IMR-90 (cell line): ENCODE results near the gene PRKN. TPM values are rescaled to one million over a fixed set of nuclear protein-coding genes. Genes with fewer than 3 reads are reported as not detected.

ENCODE experiments used
- ATAC-seq: fragments of 200-7000 bp; cut with Tn5 transposase; 2 replicates; pipeline ENCODE4 v1.9.1; 2020; ENCODE audit warnings: low read depth, mild to moderate bottlenecking, moderate library complexity
- BruUV-seq: library from RNA; stranded (reverse); fragments of 400-500 nt; replicated peaks from 2 replicates; lab custom pipeline; 2021; lab: Mats Ljungman, UMichigan
- CTCF ChIA-PET: fragments of 300-600 bp; formaldehyde crosslinking; extraction: SDS; loops from one replicate; lab custom pipeline; 2021; ENCODE audit warnings: antibody characterized with exemption; lab: Yijun Ruan, JAX
- POLR2A ChIA-PET: fragments of 300-600 bp; sonication (Branson Sonifier 250); formaldehyde crosslinking; loops from one replicate; lab custom pipeline; 2022; ENCODE audit warnings: antibody characterized with exemption; ENCODE audit not compliant: unreplicated experiment; lab: Charles Lee
- DNase-seq: peaks from one replicate; pipeline ENCODE4 v3.0.0; 2013
- H2AFZ ChIP-seq: replicated peaks from 2 replicates; pipeline ENCODE3; 2013; ENCODE audit warnings: low read length, mild to moderate bottlenecking; ENCODE audit not compliant: poor library complexity
- H2AK5ac ChIP-seq: 2 replicates; pipeline ENCODE4 v1.6.1; 2013; ENCODE audit warnings: low read depth, low read length, inconsistent platforms
- H2AK9ac ChIP-seq: replicated peaks from 2 replicates; pipeline ENCODE3; 2013; ENCODE audit warnings: mild to moderate bottlenecking, low read depth, low read length, moderate library complexity; ENCODE audit not compliant: poor library complexity
- H2BK120ac ChIP-seq: 2 replicates; pipeline ENCODE4 v1.6.1; 2013; ENCODE audit warnings: low read depth, low read length, inconsistent platforms
- H2BK15ac ChIP-seq: 3 replicates; pipeline ENCODE4 v1.6.1; 2013; ENCODE audit warnings: low read depth, low read length, inconsistent platforms
- H2BK20ac ChIP-seq: 2 replicates; pipeline ENCODE4 v1.6.1; 2013; ENCODE audit warnings: low read depth, mild to moderate bottlenecking, inconsistent platforms, low read length, moderate library complexity
- H2BK5ac ChIP-seq: 2 replicates; pipeline ENCODE4 v1.6.1; 2013; ENCODE audit warnings: mild to moderate bottlenecking, low read depth, low read length, inconsistent platforms; ENCODE audit not compliant: poor library complexity, severe bottlenecking
- H3K14ac ChIP-seq: replicated peaks from 2 replicates; pipeline ENCODE4 v1.6.1; 2013; ENCODE audit warnings: low read depth, low read length, inconsistent platforms
- H3K18ac ChIP-seq: 2 replicates; pipeline ENCODE4 v1.6.1; 2013; ENCODE audit warnings: low read depth, low read length, control low read depth
- H3K23ac ChIP-seq: 2 replicates; pipeline ENCODE4 v1.6.1; 2013; ENCODE audit warnings: low read depth, low read length, inconsistent platforms
- H3K27ac ChIP-seq: 2 replicates; pipeline ENCODE4 v1.5.1; 2013; ENCODE audit warnings: mild to moderate bottlenecking, control low read depth, low read length; ENCODE audit not compliant: insufficient read depth
- H3K27me3 ChIP-seq: 2 replicates; pipeline ENCODE4 v1.6.1; 2013; ENCODE audit warnings: low read length; ENCODE audit not compliant: control insufficient read depth, insufficient read depth
- H3K36me3 ChIP-seq: 2 replicates; pipeline ENCODE4 v1.6.1; 2013; ENCODE audit warnings: low read length, mixed read lengths; ENCODE audit not compliant: control insufficient read depth, insufficient read depth
- H3K4ac ChIP-seq: 2 replicates; pipeline ENCODE4 v1.6.1; 2013; ENCODE audit warnings: low read depth, low read length, inconsistent platforms
- H3K4me1 ChIP-seq: 2 replicates; pipeline ENCODE4 v1.6.1; 2013; ENCODE audit warnings: low read length, mixed read lengths; ENCODE audit not compliant: control insufficient read depth, insufficient read depth
- H3K4me2 ChIP-seq: 2 replicates; pipeline ENCODE4 v1.6.1; 2013; ENCODE audit warnings: low read depth, mild to moderate bottlenecking, control low read depth, low read length, moderate library complexity
- H3K4me3 ChIP-seq: 2 replicates; pipeline ENCODE4 v1.5.1; 2013; ENCODE audit warnings: low read depth, mild to moderate bottlenecking, control low read depth, low read length, moderate library complexity; ENCODE audit not compliant: insufficient read depth
- H3K56ac ChIP-seq: 2 replicates; pipeline ENCODE4 v1.6.1; 2013; ENCODE audit warnings: low read length, inconsistent platforms; ENCODE audit not compliant: insufficient read depth; ENCODE audit errors: extremely low read depth
- H3K79me1 ChIP-seq, 2 experiments: 2 replicates each; pipeline ENCODE4 v1.6.1; 2013; ENCODE audit warnings: low read length in 2 of 2, inconsistent platforms in 1 of 2, low read depth in 1 of 2
- H3K9ac ChIP-seq: 2 replicates; pipeline ENCODE4 v1.6.1; 2013; ENCODE audit warnings: low read depth, low read length, control low read depth
- H3K9me1 ChIP-seq: 2 replicates; pipeline ENCODE4 v1.6.1; 2013; ENCODE audit warnings: low read length, inconsistent platforms; ENCODE audit not compliant: insufficient read depth
- H3K9me3 ChIP-seq: 2 replicates; pipeline ENCODE4 v1.6.1; 2013; ENCODE audit warnings: low read length; ENCODE audit not compliant: control insufficient read depth, insufficient read depth
- H4K20me1 ChIP-seq: 2 replicates; pipeline ENCODE4 v1.6.1; 2013; ENCODE audit warnings: low read length, inconsistent platforms; ENCODE audit not compliant: insufficient read depth
- H4K5ac ChIP-seq: 2 replicates; pipeline ENCODE4 v1.6.1; 2013; ENCODE audit warnings: mild to moderate bottlenecking, low read depth, low read length, control low read depth
- H4K8ac ChIP-seq, 2 experiments: 2 replicates each; pipeline ENCODE4 v1.6.1; 2013; ENCODE audit warnings: low read depth in 2 of 2, low read length in 2 of 2, control low read depth in 1 of 2, inconsistent platforms in 1 of 2
- H4K91ac ChIP-seq: 2 replicates; pipeline ENCODE4 v1.6.1; 2013; ENCODE audit warnings: low read depth, low read length, inconsistent platforms; ENCODE audit not compliant: insufficient read depth
- BHLHE40 ChIP-seq: fragments of 150-350 bp; IDR thresholded peaks from 2 replicates; pipeline ENCODE4 v1.6.1; 2016; ENCODE audit warnings: mild to moderate bottlenecking, low read depth, low read length
- CEBPB ChIP-seq: IDR thresholded peaks from 2 replicates; pipeline ENCODE4 v1.6.1; 2012; ENCODE audit warnings: low read depth, low read length, improper control_type of control experiment
- FOS ChIP-seq: fragments of 150-350 bp; IDR thresholded peaks from 2 replicates; pipeline ENCODE4 v1.6.1; 2016; ENCODE audit warnings: low read depth, low read length
- MAFK ChIP-seq: IDR thresholded peaks from 2 replicates; pipeline ENCODE4 v1.6.1; 2012; ENCODE audit warnings: low read depth, low read length, improper control_type of control experiment
- MAZ ChIP-seq: IDR thresholded peaks from 2 replicates; pipeline ENCODE4 v1.6.1; 2012; ENCODE audit warnings: low read depth, mild to moderate bottlenecking, low read length, improper control_type of control experiment, moderate library complexity, borderline replicate concordance
- MXI1 ChIP-seq: IDR thresholded peaks from 2 replicates; pipeline ENCODE4 v1.6.1; 2012; ENCODE audit warnings: low read depth, mild to moderate bottlenecking, low read length, moderate library complexity, borderline replicate concordance
- NFE2L2 ChIP-seq: fragments of 150-350 bp; IDR thresholded peaks from 2 replicates; pipeline ENCODE4 v1.6.1; 2016; ENCODE audit warnings: low read depth, mild to moderate bottlenecking, low read length
- POLR2A ChIP-seq: IDR thresholded peaks from 2 replicates; pipeline ENCODE4 v1.6.1; 2012; ENCODE audit warnings: mild to moderate bottlenecking, low read depth, low read length
- RCOR1 ChIP-seq: IDR thresholded peaks from 2 replicates; pipeline ENCODE4 v1.6.1; 2012; ENCODE audit warnings: mild to moderate bottlenecking, low read length, improper control_type of control experiment; ENCODE audit not compliant: insufficient replicate concordance
- SMC3 ChIP-seq: fragments of 150-350 bp; IDR thresholded peaks from 2 replicates; pipeline ENCODE4 v1.6.1; 2016; ENCODE audit warnings: low read depth, mild to moderate bottlenecking, antibody characterized with exemption, low read length, moderate library complexity
- WGBS, 2 experiments: methylation state at CpG; one replicate each; pipeline versions ENCODE4 v1.1.5 to v1.1.7; 2013; ENCODE audit warnings: missing lambda C conversion rate in 2 of 2; ENCODE audit not compliant: insufficient read length in 1 of 2; ENCODE audit errors: extremely low coverage in 2 of 2; 5-methylcytosine and 5-hydroxymethylcytosine counted together
- dilution Hi-C: fragments of 300-500 bp; cut with HindIII; formaldehyde crosslinking; loops from one replicate; pipeline ENCODE4 v1.14.3; 2018; ENCODE audit warnings: low sequenced_read_pairs; ENCODE audit not compliant: unreplicated experiment
- in situ Hi-C: fragments of 300-500 bp; cut with MboI; formaldehyde crosslinking; loops from 3 replicates; pipeline ENCODE4 v1.14.3; 2019; ENCODE audit warnings: low sequenced_read_pairs, inconsistent platforms, mixed read lengths
- intact Hi-C: fragments of 100-400 bp; cut with micrococcal nuclease; formaldehyde crosslinking; loops from 2 replicates; pipeline ENCODE4 v1.10.0; 2022
- polyA plus RNA-seq, 3 experiments: library from polyadenylated mRNA; depleted of rRNA; stranded (reverse); fragments of >200 nt; gene quantifications; 2 replicates each; pipeline ENCODE4 v1.2.3, GENCODE V29; 2012; ENCODE audit warnings: low replicate concordance in 1 of 3
- total RNA-seq: library from RNA; depleted of rRNA; stranded (reverse); fragments of >200 nt; gene quantifications from 2 replicates; pipeline ENCODE4 v1.2.3, GENCODE V29; 2012
- TF ChIP-seq, protein P1 (sequence below): fragments of 150-350 bp; IDR thresholded peaks from 2 replicates; pipeline ENCODE4 v1.6.1; 2017; ENCODE audit warnings: mild to moderate bottlenecking, antibody characterized with exemption, low read length, low read depth

PRKN gene
- total and polyA plus RNA-seq, 2 of the 4 experiments (the other 2 are of a cell fraction) = 0.15 to 0.18 TPM

DNA sequence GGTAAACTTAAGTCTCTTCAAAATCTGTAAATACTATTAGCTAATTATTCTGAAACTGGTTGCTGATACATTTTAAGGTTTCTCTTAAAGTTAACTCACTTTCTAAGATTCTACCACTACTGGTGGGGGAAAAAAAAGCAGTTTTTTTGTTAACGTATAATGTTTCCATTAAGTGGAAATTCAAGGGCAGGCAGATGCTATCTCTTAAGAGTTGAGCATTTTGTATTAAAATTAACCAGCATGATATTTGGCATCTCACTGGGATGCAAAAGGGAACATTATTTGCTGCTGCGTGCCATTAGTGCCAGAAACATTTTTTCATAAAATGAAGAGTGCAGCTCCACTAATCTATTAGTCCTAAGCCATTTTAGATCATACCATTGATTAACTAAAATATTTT is 246.2 kb downstream of the PRKN start:
- H3K36me3 ChIP-seq = no peaks in the 10 kb centered on the region
- TF ChIP-seq, protein P1, sequence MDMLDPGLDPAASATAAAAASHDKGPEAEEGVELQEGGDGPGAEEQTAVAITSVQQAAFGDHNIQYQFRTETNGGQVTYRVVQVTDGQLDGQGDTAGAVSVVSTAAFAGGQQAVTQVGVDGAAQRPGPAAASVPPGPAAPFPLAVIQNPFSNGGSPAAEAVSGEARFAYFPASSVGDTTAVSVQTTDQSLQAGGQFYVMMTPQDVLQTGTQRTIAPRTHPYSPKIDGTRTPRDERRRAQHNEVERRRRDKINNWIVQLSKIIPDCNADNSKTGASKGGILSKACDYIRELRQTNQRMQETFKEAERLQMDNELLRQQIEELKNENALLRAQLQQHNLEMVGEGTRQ = no peak
- TF ChIP-seq NFE2L2 = no peak
- TF ChIP-seq MXI1 = no peak
- TF ChIP-seq MAFK = no peak
- no peak for TF ChIP-seq CEBPB
- no peak for TF ChIP-seq SMC3
- no peak for TF ChIP-seq POLR2A
- TF ChIP-seq FOS = no peak
- TF ChIP-seq BHLHE40 = no peak
- TF ChIP-seq RCOR1 = no peak
- no peak for TF ChIP-seq MAZ
- H2AFZ ChIP-seq = no peak overlapping the region
- no peak overlapping the region for H2BK120ac ChIP-seq
- H3K27me3 ChIP-seq = no peaks in the 10 kb centered on the region
- no peak overlapping the region for H4K91ac ChIP-seq
- no peak overlapping the region for H2BK15ac ChIP-seq
- no peak overlapping the region for H4K5ac ChIP-seq
- no CpG with 5 or more reads among the region's 2 CpGs for WGBS, 2 experiments
- ChIA-PET CTCF (no interaction called here), POLR2A (no interaction called here)
- no peaks in the 10 kb centered on the region for H3K4me1 ChIP-seq
- H3K9me1 ChIP-seq = no peaks in the 10 kb centered on the region
- no peak overlapping the region for H2BK20ac ChIP-seq
- DNase-seq = no peak
- H2AK9ac ChIP-seq = no peak overlapping the region
- H3K27ac ChIP-seq = no peak overlapping the region
- no peak for ATAC-seq
- H3K18ac ChIP-seq = no peak overlapping the region
- intact Hi-C loops = no loop called here
- BruUV-seq = no TSS peak
- H2AK5ac ChIP-seq = no peak overlapping the region
- H4K20me1 ChIP-seq = no peaks in the 10 kb centered on the region
- in situ Hi-C loops = no loop called here
- no peak overlapping the region for H4K8ac ChIP-seq
- no peak overlapping the region for H2BK5ac ChIP-seq
- H3K56ac ChIP-seq = no peak overlapping the region
- peaks cover 21% of the 10 kb centered on the region for H3K9me3 ChIP-seq
- dilution Hi-C loops = no loop called here
- H3K4me2 ChIP-seq = no peak overlapping the region
- H3K4me3 ChIP-seq = no peak overlapping the region
- H3K14ac ChIP-seq = no peak overlapping the region
- no peak overlapping the region for H3K4ac ChIP-seq
- H3K9ac ChIP-seq = no peak overlapping the region
- H3K79me1 ChIP-seq = no peaks in the 10 kb centered on the region
- H3K23ac ChIP-seq = no peak overlapping the region
